GM21825 (cell line): ENCODE measurements around the gene ZNF672.
"Not testable (repeated sequence)": the region's sequence is repeated elsewhere in the genome, so short reads cannot be mapped to it uniquely, and the experiment has no call there.

Experiments used
- ATAC-seq: cut with Tn5 transposase; IDR thresholded peaks from one replicate; pipeline ENCODE4 v1.9.1; 2021; ENCODE audit warnings: mild to moderate bottlenecking, moderate library complexity; ENCODE audit not compliant: unreplicated experiment

The ZNF672 gene

DNA sequence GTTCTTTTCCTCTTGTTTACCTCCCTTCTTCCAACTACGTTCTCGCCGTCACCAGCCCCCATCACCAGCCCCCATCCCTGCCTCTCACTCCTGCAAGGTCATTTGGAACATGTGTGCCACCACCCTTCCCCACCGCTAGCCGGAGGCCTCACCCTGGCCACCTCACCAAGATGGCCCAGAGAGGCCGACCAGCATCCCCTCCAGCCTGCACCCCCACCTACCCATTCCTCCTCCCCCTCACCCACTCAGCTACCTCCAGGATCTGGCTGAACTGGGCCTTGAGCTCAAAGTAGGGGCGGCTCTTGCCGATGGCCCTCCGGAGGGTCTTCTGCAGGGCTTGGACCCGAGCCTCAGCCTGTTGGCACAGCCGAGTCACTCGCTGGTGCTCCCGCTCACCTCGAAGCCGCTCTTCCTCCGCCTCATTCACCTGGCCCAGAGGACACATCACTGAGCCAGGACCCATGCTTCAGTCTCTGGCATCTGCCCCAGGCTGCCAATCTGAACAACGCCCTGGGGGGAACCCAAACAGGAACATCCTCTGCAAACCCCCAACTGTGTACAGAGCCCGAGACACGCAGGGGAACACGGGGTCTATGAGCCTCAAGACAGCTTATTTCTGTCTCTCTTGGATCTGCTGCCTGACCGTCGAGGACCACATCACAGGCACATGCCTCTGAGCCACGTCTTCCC is 25.1 kb upstream of the ZNF672 start:
- no peak for ATAC-seq

DNA sequence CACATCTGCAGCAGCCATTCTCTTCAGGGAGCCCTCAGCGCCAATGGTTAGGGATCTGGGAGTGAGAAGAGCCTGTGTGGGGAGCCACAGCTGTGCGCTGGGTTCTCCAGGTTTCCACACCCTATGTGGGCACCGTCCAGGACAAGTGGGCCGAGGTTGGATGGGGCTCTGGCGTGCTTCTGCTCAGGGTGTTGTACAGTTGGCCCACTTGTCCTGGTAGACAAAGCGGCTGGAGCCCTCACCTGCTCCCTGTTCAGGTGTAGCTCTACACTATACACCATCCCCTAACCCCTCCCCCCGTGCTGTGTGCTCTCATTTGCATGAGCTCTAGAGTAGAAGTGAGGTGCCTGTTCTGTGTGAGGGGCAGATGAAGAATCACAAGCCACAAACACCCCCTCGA is 24.5 kb upstream of the ZNF672 start:
- ATAC-seq = no peak

GRCh38 chr1:248814351-248814750 is 23.7 kb upstream of the ZNF672 start:
- no peak for ATAC-seq

DNA sequence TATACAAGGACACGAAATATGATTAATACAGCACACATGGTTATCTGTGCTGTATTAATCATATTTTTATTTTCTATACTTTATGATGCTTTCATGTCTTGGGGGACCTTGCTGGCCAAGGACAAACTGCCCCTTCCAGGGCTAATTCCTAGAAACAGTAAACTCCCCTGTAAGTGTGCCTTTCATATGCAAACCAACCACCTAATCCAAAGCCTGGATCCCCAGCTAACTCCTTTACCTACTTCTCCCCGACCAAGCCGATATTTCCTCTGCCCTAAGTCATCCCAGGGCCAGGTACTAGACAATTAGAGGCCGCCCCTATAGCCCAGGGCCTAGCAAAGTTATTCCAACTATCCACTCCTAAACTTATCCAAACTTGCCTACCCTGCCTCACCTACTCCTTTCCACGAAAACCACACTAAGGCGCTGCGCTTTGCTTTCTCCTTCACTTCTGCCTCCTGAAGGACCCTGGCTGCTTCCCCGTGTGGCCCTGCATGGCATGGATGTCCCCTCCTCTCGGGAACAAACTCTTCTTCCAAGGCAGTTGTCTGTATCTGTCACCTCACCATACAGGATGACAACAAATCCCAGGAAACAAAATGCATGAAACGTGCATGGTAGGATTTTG is 22.5 kb upstream of the ZNF672 start:
- no peak for ATAC-seq

DNA sequence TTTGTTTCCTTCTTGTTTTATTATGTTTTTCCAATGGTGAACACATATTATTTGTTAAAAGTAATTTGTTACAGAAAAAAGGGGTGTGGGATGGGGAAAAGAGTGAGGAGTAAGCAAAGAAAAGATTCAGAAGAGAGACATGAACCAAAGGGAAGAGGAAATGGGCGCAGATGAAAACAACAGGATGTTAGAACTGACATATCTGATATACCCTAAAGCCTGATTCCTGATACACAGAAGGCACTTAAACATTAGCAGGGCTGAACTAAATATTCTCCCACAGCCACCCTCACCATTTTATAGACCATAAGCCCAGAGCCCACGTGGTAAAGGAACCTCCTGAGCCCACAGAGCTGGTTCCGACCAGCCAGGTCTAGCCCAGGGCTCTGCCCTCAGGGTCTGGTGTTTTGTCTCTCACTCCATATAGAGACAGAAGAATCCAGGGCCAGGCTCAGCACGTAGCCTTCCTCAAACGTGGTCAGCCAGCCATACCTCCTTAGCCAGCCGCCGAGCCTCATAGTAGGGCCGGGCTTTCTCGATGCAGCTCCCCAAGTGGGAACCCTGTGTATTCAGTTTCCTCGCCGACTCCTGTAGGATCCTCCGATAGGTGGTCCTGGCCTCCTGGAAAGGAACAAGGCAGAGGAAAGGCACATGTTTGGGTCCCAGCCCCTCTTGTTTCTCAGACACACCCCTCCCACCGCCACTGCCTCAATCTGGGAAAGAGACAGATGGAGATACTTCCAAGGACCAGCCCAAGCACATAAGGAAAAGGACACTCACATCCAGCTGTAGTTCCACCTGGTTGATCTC is 21.8 kb upstream of the ZNF672 start:
- ATAC-seq = no peak

DNA sequence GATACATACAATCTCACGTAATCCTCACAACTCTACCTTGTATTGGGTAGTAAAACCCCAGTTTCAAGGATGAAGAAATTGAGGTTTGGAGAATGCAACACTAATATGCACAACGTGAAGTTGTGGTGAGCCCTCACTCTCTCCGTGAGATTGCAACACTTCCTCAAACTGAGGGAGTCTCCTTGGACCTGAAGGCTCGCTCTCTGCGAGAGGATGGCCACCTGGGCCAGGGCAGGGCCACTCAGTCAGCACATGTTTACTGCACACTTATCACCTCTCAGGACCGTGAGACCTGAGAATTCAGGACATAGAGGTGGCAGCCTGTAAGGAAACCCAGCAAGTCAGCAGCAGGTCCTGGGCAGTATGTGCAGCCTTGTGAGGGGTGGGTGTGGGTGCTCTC is 21.0 kb upstream of the ZNF672 start:
- ATAC-seq = no peak

DNA sequence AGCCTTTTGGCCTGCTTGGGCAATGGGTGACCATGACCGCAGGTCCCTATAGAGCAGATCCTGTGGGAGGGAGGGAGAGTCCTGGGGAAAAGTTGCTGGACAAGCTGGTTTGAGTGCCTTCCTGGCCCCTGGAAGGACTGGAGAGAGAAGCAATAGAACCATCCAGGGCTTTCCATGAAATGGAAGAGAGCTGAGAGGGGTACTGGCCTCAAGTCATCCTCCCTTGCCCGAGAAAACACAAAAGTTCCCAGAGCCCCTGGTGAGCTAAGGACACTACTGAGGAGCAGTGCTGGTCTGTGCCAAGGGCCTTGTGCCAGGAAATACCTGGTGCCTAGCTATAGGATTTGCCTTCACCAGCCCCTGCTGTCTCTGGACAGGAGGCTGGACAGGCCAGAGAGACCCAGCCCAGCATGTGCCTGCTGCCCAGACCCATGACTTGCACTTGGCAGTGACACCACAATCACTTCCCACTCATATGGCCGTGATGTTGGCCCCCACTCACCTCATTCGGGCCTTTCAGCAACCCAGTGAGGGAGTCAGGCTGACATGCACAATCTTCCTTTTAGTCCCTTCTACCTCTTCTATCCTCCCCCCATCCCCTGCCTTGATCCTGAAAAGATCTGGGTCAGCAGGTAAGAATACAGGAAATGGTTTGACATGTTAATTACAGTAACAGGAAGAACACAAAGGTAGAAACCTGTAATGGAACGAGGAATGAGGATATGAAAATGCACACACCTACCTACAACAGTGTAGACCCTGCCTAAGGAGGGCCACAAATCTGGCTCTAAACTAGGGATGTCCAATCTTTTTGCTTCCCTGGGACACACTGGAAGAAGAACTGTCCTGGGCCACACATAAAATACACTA is 19.3 kb upstream of the ZNF672 start:
- no peak for ATAC-seq

GRCh38 chr1:248820041-248820585 is 17.9 kb upstream of the ZNF672 start:
- ATAC-seq = no peak

DNA sequence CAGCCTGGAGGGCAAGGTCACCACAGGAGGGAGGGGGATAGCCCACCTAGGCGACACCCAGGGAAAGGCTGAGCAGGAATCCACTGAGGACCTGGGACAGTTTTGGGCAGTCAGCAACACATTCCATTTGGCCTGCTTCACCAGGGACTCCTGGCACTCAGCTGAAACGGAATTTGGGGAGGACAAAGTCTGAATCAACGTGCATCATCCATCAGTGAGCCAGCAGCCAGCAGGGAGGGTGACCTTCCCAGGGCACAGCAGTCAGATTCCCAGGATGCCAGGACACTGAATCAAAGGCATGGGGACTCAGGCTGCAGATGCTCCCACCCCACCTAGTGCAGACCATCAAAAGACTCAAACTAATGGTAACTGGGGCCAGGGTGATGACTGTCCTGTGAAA is 16.9 kb upstream of the ZNF672 start:
- no peak for ATAC-seq

GRCh38 chr1:248821641-248822040 is 16.4 kb upstream of the ZNF672 start:
- ATAC-seq = no peak

GRCh38 chr1:248822148-248823032 is 15.6 kb upstream of the ZNF672 start:
- ATAC-seq = no peak

DNA sequence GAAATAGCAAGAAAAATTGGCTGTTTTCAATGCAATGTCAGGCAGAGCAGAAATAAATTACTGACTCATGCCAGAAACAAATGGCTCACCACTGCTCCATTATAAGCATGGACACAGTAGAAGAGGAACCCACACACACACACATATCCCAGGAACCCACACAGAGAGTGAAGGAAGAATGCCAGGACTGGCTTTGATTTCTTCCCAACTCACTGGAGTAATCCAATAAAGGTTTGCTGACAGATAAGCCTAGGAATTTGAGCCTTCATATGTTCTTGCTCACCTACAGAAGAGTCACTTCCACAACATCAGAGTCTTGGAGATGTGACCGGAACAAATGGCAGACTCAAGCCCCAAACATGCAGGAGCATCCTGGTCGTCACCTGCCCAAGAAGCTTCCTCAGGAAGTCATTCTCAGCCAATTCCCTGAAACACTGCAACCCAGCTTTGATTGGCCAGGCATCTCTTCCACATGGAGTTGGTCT is 14.5 kb upstream of the ZNF672 start:
- no peak for ATAC-seq

DNA sequence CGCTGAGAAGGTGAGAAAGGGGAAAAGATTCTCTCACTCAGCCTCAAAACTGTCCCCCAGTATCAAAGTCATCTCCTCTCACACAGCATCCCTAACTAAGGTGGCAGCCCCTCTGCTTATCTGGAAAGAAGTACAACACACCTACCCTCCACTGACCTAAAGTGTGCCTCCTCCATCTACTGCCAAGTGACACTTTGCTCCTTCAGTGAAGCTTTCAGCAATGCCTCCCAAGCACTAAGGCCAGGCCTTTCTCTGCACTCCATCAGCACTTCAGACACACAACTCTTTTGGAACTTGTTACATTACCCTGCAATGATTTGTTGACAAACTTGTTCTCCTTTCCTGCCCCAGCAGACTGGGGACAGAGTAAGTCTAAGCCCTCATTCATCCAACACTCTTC is 13.7 kb upstream of the ZNF672 start:
- ATAC-seq = no peak

- ATAC-seq = no peak
Measured at GRCh38 chr1:248824701-248825100, 13.3 kb upstream of the ZNF672 start.

GRCh38 chr1:248825136-248825535 is 12.9 kb upstream of the ZNF672 start:
- no peak for ATAC-seq

- peak; percentile 6 for ATAC-seq
Measured at GRCh38 chr1:248825573-248825908, 12.5 kb upstream of the ZNF672 start.

DNA sequence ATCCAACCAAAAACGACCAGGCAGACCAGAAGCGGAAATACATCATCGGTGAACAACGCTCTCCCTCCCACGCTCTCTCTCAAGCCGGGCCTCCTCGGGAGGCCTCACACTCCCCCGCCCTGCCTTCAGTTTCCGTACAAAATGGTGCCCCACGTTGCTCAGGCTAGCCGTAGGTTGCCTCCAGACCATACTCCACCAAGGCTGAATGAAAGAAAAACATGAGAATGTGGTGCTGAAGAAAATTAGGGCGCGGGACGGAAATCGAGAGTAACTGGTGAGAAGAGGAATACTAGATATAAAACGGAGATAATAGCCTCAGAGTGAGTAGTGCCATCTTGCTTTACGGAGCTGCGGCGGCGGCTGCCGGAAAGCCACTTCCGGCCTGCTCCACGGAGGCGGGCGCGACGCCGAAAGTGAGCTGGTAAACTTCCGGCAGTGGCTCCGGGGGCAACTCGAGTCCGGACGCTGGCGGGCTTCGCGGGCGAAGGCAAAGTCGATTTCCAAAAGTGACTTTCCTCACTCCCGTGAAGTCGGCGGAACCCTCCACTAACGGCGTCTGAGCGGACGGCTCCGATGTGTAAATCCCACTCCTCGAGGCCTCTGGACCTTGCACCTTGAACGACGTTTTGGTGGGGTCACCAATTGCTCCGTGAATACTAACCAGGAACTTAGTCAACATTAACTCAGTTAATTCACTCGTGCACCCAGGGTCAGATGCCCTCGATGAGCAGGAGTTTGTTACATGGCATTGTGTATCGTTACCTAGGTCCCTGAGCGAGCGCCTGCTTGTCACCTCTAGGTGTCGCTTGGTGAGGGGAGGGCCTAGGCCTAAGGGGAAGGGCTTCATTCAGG is 11.9 kb upstream of the ZNF672 start, which contains the start of gene SH3BP5L:
Gene SH3BP5L, minus strand, starts transcription at position 7 of the 852 bp plus-strand sequence. CDS start 980 bp downstream, outside the sequence.
- ATAC-seq = peak; percentile 94

DNA sequence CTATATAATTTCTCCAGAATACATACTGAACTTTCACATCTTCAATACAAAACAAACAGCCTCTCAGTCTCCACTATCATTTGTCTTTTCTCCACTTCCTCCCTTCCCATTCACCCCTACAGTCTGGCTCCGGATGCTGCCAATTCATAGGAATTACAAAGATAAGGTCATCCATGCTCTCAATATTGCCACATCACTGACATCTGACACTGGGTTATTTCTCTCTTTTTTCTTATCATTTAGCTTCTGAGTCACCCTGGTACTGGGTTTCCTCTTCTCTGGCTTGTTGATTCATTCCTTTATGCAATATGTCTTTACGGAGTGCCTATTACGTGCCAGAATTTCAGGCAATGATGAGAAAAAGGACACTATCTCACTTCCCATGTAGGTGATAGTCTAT is 9.2 kb upstream of the ZNF672 start:
- ATAC-seq = no peak

DNA sequence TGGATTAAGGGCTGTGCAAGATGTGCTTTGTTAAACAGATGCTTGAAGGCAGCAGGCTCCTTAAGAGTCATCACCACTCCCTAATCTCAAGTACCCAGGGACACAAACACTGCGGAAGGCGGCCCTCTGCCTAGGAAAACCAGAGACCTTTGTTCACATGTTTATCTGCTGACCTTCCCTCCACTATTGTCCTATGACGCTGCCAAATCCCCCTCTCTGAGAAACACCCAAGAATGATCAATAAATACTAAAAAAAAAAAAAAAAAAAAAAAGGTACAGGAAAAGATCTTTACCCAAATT is 7.4 kb upstream of the ZNF672 start:
- ATAC-seq = not testable (repeated sequence)
